NCI-H774 (cell line): Measurements from ENCODE around the gene CIB4.

Experiments used
- DNase-seq: peaks from one replicate; lab custom pipeline; 2025; lab: John Stamatoyannopoulos, UW

The CIB4 gene

GRCh38 chr2:26621469-26622199 is 19.5 kb downstream of the CIB4 start:
- no peak for DNase-seq

DNA sequence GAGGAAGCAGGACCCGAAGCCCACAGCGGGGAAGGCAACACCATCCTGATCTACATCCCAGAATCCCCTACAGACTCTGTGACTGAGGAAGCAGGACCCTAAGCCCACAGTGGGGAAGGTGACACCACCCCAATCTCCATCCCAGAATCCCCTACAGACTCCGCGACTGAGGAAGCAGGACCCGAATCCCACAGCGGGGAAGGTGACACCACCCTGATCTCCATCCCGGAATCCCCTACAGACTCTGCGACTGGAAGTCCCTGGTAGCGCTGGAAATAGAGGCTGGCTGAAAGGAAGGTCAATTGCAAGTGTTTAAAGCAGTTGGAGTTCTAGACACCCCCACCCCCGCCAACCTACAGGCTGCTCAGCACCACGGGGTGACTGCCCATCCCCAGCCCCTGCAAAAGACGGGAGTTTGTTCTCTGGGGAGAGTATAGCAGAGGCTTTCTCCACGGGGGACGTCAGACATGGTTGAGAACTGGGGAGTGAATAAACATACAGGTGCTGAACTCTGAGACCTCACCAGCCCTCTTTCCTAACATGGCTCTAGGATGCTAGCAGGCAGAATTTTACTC is 21.0 kb downstream of the CIB4 start:
- DNase-seq = no peak

DNA sequence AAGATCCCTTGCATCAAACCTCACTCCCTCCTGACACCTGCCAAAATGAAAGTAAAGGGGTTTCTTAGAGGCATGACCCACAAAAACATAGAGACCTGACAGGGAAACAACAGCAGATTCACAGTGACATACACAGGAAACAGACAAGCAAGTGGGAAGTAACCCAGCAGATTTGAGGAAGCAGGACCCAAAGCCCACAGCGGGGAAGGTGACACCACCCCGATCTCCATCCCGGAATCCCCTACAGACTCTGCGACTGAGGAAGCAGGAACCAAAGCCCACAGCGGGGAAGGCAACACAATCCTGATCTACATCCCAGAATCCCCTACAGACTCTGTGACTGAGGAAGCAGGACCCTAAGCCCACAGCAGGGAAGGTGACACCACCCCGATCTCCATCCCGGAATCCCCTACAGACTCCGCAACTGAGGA is 21.6 kb downstream of the CIB4 start:
- no peak for DNase-seq

DNA sequence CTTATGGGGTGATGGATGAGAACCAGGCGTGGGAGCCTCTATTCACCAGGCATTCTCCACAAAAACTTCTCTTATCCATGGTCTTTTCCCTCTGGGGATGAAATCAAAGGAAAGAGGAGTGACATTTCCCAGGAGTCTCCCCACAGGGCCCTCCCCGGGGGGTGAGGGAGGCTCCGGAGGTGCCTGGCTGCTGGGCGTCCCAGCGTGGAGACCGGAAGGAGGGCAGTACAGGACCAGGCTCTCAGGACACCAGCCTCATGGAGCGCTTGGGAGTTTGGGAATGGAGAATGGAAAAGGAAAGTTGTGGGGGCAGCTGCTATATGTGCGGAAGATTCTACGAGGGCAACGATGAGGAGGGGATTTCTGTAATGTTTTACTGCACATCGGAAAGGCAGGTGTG is 22.1 kb downstream of the CIB4 start:
- DNase-seq = no peak

- no peak for DNase-seq
These were observed 22.6 kb downstream of the CIB4 start for GRCh38 chr2:26618611-26619010.

- no peak for DNase-seq
These were observed 23.5 kb downstream of the CIB4 start for GRCh38 chr2:26617588-26618083.

DNA sequence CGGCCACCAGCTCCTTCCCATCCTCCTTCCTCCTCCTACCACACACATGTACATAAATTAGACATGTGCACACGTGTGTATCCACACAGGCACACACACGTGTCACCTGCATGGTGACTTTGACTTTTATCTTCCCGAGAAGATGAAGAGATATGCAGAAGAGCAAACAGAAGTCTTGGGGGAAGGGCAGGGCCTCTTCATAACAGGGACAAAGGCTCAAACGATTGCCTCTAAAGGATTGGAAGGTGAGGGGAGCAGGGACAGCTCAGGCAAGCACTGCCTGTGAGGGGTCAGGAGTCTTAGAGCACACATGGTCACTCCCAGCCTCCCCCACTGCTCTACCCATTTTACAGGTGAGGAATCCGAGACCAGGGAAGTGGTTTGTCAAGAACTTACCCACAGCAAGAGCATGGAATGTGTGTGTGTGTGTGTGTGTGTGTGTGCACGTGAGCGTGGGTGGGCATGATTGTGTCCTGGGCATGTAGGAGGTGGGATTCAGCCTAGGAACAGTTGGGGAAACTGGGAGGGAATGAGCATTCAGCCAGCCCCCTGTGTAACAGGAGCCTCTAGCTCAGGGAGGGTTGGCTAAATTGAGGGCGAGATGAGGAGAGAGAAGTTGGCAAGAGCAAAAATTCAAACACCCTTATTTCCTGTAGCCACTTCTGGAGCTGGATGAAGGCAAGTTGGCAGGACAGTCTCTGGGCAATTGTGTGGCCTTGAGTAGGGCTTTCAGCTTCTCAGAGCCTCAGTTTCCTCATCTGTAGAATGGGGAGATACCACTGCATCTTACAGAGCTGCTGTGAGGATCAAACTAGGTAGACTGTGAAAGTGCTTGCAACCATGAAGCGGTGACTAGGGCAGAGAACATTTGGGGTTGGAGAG is 24.2 kb downstream of the CIB4 start:
- DNase-seq = no peak

- no peak for DNase-seq
These were observed 25.1 kb downstream of the CIB4 start for GRCh38 chr2:26615860-26616705.

DNA sequence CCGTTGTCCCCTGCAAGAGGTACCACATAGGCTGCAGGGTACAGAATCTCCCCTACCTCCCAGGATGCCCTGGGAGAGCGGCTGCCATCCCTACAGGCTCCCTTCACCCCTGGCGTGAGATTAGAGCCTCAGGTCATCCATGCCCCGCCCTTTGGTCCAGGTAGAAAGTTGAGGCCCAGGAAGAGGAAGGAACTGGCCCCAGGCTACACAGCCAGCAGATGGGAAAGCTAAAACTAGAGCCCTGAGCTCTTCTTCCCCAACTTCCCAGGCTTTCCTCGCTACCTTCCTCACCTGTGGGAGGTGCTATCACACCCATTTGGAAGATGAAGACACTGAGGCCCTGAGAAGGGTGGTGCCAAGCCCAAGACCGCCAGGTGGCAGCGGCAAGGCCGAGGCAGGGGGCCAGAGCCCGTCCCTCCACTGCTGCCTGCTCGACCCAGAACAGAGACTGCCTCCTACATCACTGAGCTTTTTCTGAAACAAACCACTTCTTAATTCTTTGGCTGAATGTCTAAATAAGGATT is 25.8 kb downstream of the CIB4 start:
- no peak for DNase-seq

DNA sequence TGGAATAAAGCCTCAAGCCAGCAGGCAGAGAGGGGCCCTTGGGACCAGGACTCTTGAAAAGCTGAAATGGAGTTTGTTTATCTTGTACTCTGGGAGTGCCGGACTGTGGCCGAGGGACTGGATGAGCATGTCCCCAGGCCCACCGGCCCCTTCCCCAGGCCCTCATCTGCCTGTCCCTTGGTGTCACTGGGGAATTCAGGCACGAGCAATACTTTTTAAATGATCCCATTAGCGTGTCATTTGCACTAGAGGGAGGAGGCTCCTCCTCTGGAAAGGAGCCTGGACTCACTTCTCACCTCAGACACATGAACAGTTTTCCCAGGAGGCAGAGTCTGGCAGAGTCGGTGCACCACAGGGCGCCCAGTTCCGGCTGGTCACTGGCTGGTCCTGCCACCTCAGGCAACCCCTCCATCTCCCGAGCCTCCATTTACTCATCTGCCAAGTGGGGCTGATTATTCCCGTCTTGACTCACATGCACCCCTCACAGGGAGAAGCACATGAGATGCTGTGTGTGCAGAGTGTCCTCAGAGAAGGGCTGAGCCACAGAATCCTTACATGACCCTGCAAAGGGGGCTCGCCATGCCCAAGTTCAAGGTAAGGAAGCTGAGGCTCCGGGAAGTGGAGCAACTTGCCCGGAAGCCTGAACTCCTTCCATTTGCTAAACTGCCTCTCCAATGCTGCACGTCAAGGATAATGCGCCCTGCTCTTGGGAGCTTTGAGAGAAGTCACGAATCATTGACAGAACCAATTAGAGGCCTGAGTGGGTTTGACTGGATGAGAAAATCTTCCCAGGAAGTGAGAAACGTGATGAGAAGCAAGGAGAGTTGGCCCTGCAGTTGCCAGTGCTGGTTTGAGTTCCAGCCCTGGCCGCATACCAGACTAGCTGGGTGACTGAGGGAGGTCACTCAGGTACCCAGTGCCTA is 26.7 kb downstream of the CIB4 start:
- no peak for DNase-seq

DNA sequence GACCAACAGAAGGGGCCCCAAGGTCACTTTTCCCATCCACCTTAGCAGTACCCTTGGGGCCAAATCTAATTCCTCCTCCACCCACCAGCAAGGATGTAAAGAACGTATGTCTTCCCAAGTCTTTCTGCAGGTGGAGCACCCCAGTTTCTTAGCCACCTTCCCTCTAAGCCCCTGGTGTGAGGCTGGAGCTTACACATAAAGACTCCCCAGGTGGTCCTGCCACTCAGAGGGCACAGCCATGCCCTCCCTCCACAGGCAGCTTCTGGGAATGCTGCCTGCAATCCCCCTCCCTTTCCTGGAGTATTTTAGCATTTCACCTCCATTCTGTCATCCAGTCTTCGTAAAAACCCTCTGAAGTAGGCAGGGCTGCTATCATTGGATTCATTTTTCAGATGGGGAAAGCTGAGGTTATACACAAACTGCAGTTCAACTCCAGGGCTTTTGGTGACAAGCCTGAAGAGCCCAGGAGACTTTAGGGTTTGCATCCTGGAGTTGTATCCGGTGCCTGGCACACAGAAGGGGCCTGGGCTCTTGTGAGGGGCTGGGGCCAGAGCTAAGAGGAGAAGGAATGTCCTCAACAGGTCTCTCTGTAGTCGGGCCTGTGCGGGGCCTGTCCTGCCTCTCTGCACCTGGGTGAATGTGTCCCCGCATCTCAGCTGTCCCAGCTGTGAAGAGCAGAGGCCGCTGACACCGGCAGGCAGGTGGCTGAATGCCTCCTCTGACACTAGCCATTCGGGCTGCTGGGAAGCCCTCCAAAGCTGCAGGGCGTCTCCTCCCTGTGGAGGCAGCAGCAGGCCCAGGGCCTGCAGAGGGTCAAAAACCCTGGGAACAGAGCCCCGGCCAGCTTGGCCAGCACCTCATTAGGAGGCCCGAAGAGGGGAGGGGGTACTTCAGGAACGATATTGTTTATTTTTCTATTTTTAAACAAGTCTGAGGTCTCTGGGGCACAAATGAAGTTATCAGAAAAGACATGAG is 27.6 kb downstream of the CIB4 start:
- no peak for DNase-seq

- no peak for DNase-seq
These were observed 28.5 kb downstream of the CIB4 start for GRCh38 chr2:26612522-26613240.

- no peak for DNase-seq
These were observed 29.1 kb downstream of the CIB4 start for GRCh38 chr2:26612034-26612433.

DNA sequence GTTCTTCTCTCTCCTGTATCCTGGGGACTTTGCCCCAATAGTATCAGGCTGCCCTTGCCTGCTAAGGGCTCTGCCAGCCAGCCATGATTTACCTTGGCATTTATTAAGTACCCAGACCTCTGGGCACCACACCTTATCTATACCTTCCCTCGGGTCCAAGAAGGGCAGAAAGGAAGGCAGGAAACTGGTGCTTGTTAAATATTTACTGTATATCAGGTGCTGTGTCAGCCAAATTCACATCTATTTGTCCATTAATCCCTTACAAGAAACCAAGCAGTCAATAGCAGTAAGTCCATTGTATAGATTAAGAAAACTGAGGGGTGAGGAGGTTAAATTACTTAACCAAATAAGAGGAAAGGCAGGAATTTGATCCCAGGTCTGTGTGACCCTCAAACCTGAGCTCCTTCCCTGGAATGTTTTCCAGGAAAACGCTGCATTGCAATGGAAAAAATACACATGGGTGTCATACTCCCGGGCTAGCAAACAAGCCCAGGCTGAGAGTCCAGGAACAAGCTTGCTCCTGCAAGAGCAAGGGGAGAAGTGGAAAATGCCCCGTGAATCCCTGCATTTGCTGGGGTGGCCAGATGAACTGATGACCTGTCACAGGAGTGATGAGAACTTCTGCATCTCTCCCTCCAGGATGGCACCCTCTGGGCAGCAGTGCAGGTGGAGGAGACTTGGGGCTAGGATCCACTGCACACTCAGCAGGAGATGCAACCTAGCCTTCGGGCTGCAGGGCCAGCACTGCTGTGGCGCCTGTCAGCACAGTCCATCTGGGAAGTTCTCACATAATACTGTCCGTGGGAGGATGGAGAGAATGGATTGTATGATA is 30.4 kb downstream of the CIB4 start:
- no peak for DNase-seq

DNA sequence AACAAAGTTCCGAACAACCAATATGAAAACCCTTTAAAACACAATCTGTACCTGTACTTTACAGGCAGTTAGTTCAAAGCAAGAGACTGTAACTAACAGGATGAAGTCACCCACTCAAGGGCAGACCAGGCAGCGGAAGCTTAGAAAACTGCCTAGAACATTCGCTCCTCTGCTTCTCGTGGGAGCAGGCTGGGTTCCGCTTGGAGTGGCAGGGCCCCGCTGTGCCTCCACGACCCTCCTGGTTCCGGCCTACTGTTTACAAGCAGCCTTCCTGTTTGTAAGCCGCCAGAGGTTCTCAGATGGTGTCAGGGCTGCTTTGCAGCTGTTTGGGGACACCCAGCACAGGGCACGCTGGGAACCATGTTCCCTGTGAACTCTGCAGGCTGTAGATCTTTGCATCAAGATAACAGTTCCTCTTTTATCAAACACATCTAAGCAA is 31.3 kb downstream of the CIB4 start:
- DNase-seq = no peak

DNA sequence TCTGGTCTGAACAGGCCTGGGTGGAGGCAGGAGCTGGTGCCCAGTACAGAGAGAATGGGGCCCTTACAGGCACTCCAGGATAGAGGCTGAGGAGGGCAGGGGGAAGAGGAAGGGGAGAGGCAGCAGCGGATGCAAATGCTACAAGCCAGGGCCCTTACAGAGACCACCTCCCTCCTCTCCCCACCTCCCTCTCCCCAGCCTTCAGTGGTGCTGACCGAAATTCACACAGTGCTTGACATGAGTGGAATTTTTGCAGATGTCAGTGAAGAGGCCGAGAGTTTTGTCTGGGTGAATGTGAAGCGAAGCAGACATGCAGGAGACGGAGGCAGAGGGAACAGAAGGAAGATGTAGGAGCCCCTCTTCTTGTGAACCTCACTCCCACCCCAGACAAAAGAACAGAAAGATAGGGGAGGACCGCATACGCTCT is 31.9 kb downstream of the CIB4 start:
- DNase-seq = no peak

DNA sequence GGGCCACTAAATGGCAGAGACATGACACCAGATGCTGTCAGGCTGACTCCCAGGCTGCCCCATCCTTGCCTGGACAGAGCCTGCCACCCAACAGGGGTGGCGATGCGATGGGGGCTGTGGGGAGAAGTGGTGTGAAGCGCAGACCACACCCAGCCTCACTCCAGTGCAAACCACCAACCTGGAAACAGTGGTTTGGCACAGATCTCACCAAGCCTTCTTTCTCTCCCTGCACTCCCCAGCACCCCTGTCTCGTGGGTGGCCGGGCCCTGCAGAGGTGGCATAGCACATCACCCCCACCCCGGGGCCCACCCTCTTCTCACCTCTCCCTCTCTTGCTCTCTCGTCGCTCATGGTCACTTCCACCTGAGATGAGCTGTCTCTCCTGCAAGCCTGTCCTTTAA is 32.6 kb downstream of the CIB4 start:
- no peak for DNase-seq

- no peak for DNase-seq
These were observed 33.5 kb downstream of the CIB4 start for GRCh38 chr2:26607698-26608097.
